ENCODE measurements around the gene NXPE1. TPM values are rescaled to one million over a fixed set of nuclear protein-coding genes. Genes with fewer than 3 reads are reported as not detected.
"Not testable (repeated sequence)": the region's sequence is repeated elsewhere in the genome, so short reads cannot be mapped to it uniquely, and the experiment has no call there.

Gene NXPE1
- total RNA-seq = not detected
- polyA plus RNA-seq = under 1 TPM in 1 of 2 donors, not detected in 1; 0.03 TPM
- long read RNA-seq, donor 1 = 0 reads
- long read RNA-seq, donor 2 = 0 reads
- long read RNA-seq, donor 3 = 0 reads

DNA sequence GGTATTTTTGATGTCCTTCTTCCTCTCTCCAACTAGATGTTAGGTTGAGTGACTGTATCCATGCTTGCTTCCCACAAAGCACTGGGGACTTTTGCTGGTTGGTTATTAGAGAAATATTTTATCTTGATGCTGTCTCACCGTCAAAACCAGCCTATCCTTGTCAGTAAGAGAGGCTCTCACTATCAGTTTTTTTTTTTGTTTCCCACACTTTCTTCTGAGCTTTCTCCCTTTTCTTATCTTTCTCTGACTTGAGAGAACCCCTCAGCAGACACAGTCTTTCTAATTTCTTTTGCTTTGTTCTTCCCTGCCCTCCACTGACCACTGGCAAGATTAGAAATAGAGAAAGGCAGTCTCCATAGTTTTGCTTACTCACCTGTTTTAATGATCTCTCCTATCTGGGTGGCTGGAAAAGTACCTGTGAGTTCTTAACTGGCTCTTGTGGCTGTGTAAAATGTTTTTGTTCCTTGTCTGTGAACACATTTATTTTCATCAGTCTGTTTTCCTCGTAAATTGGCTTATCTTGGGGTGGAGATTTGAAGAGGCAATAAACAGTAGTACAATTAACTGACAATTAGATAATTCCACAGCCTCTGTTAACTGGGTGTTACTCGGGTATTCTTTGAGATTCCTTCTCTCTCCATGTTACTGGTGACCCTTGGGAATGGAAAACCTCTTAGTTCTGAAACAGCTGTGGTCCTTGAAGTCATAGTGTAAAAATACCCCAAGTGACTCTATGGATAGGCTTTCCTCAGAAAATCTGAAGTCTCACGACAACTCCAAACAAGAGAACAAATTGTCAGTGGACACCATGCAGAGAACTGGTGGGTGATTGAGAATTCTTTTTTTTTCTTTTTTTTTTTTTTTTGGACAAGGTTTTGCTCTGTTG is at the start of gene NXPE1:
NXPE1 (minus strand) TSS at position 457 of the 886 bp plus-strand sequence. CDS start 8,680 bp downstream, outside the sequence.
- Histone ChIP-seq H3K9me3 (peaks cover 0 to 4% (median 0%) of the 10 kb centered on the region in 11 donors), H3K27me3 (no peaks in the 10 kb centered on the region), H3K27ac (no peak within 1 kb of the TSS), H3K4me1 (no peaks in the 10 kb centered on the region), H3K4me3 (no peak within 1 kb of the TSS), H3K36me3 (no peaks in the 10 kb centered on the region)
- WGBS, 2 donors = 59 to 64% methylated on average over 4 of the region's 4 CpGs
- ATAC-seq = no peak
- TF ChIP-seq, protein P1, sequence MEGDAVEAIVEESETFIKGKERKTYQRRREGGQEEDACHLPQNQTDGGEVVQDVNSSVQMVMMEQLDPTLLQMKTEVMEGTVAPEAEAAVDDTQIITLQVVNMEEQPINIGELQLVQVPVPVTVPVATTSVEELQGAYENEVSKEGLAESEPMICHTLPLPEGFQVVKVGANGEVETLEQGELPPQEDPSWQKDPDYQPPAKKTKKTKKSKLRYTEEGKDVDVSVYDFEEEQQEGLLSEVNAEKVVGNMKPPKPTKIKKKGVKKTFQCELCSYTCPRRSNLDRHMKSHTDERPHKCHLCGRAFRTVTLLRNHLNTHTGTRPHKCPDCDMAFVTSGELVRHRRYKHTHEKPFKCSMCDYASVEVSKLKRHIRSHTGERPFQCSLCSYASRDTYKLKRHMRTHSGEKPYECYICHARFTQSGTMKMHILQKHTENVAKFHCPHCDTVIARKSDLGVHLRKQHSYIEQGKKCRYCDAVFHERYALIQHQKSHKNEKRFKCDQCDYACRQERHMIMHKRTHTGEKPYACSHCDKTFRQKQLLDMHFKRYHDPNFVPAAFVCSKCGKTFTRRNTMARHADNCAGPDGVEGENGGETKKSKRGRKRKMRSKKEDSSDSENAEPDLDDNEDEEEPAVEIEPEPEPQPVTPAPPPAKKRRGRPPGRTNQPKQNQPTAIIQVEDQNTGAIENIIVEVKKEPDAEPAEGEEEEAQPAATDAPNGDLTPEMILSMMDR (IDR thresholded peaks at IDR 0.05) = no peak
- intact Hi-C loops (cut with DNase I) = no loop called here
- DNase-seq = no peak

DNA sequence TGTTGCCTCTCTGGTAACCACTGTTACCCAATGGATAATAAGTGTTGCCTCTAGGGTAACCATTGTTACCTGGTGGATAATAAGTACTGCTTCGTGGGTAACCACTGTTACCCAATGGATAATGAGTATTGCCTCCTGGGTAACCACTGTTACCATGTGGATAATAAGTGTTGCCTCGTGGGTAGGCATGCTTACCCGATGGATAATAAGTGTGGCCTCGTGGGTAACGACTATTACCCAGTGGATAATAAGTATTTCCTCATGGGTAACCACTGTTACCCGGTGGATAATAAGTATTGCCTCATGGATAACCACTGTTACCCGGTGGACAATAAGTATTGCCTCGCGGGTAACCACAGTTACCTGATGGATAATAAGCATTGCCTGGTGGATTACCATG is 49.7 kb upstream of the NXPE1 start:
- TF ChIP-seq, protein P1 (IDR thresholded peaks at IDR 0.05) = no peak
- ATAC-seq (no peak), DNase-seq (no peak)
- no peak overlapping the region for H3K27ac ChIP-seq
- H3K36me3 ChIP-seq = no peaks in the 10 kb centered on the region
- intact Hi-C loops (cut with DNase I) = loop anchor here in 1 of 10 donors (10.0 kb wide), 1 partner anchor 265 kb away; no protein-coding TSS in a partner anchor
- H3K4me3 ChIP-seq = no peak overlapping the region
- no peaks in the 10 kb centered on the region for H3K27me3 ChIP-seq
- H3K9me3 ChIP-seq = peaks cover 0 to 99% (median 0%) of the 10 kb centered on the region in 11 donors
- 89 to 92% methylated on average over 9 of the region's 9 CpGs for WGBS, 2 donors
- H3K4me1 ChIP-seq = no peaks in the 10 kb centered on the region

DNA sequence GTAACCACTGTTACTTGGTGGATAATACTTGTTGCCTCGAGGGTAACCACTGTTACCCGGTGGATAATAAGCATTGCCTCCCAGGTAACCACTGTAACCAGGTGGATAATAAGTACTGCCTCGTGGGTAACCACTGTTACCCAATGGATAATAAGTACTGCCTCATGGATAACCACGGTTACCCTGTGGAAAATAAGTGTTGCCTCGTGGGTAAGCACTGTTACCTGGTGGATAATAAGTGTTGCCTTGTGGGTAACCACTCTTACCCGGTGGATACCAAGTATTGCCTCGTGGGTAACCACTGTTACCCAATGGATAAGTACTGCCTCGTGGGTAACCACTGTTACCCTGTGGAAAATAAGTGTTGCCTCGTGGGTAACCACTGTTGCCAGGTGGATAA is 48.9 kb upstream of the NXPE1 start:
- intact Hi-C loops (cut with DNase I) = loop anchor here in 1 of 10 donors (10.0 kb wide), 1 partner anchor 264 kb away; no protein-coding TSS in a partner anchor
- ATAC-seq = not testable (repeated sequence)

DNA sequence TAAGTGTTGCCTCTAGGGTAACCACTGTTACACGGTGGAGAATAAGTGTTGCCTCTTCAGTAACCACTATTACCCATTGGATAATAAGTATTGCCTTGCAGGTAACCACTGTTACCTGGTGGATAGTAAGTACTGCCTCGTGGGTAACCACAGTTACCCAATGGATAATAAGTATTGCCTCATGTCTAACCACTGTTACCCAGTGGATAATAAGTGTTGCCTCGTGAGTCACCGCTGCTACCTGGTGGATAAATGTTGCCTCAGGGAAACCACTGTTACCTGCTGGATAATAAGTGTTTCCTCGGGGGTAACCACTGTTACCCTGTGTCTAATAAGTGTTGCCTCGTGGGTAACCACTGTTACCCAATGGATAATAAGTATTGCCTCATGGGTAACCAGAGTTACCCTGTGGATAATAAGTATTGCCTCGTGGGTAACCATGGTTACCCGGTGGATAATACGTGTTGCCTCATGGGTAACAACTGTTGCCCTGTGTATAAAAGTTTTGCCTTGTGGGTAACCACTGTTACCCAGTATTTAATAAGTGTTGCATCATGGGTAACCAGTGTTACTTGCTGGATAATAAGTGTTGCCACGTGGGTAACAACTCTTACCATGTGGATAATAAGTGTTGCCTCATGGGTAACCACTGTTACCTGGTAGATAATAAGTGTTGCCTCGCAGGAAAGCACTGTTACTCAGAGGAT is 48.2 kb upstream of the NXPE1 start:
- no peak for ATAC-seq
- Histone ChIP-seq H3K9me3 (peaks cover 0 to 96% (median 0%) of the 10 kb centered on the region in 11 donors), H3K4me3 (no peak overlapping the region), H3K36me3 (no peaks in the 10 kb centered on the region), H3K27me3 (no peaks in the 10 kb centered on the region), H3K27ac (no peak overlapping the region), H3K4me1 (no peaks in the 10 kb centered on the region)
- intact Hi-C loops (cut with DNase I) = loop anchor here in 1 of 10 donors (10.0 kb wide), 1 partner anchor 263 kb away; no protein-coding TSS in a partner anchor
- DNase-seq = no peak
- whole genome bisulfite sequencing, 2 donors = 88 to 91% methylated on average over 11 of the region's 11 CpGs
- TF ChIP-seq, protein P1 (IDR thresholded peaks at IDR 0.05) = no peak

More for the DNA sequence above, 48.9 kb upstream of the NXPE1 start:
- H3K4me1 ChIP-seq, H3K36me3 ChIP-seq, H3K27ac ChIP-seq, H3K4me3 ChIP-seq, H3K27me3 ChIP-seq, DNase-seq: not testable (repeated sequence)
- peaks cover 0 to 97% (median 0%) of the 10 kb centered on the region in 11 donors for H3K9me3 ChIP-seq
- WGBS, 2 donors = 83 to 84% methylated on average over 9 of the region's 9 CpGs

DNA sequence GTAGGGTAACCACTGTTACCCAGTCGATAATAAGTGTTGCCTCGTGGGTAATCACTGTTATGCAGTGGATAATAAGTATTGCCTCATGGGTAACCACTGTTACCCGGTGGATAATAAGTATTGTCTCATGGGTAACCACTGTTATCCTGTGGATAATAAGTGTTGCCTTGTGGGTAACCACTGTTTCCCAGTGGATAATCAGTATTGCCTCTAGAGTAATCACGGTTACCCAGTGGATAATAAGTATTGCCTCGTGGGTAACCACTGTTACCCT is 47.1 kb upstream of the NXPE1 start:
- not testable (repeated sequence) for H3K4me3 ChIP-seq, H3K36me3 ChIP-seq
- intact Hi-C loops (cut with DNase I) = loop anchor here in 1 of 10 donors (10.0 kb wide), 1 partner anchor 262 kb away; no protein-coding TSS in a partner anchor

More for the DNA sequence above, 47.1 kb upstream of the NXPE1 start:
- not testable (repeated sequence) for H3K27ac ChIP-seq, DNase-seq, H3K4me1 ChIP-seq, H3K27me3 ChIP-seq, ATAC-seq
- 89 to 90% methylated on average over 5 of the region's 5 CpGs for whole genome bisulfite sequencing, 2 donors
- peaks cover 0 to 85% (median 0%) of the 10 kb centered on the region in 11 donors for H3K9me3 ChIP-seq

Measured in heart right ventricle (tissue), 16 donors.